ENCODE data around the gene HAUS8.

Gene HAUS8

DNA sequence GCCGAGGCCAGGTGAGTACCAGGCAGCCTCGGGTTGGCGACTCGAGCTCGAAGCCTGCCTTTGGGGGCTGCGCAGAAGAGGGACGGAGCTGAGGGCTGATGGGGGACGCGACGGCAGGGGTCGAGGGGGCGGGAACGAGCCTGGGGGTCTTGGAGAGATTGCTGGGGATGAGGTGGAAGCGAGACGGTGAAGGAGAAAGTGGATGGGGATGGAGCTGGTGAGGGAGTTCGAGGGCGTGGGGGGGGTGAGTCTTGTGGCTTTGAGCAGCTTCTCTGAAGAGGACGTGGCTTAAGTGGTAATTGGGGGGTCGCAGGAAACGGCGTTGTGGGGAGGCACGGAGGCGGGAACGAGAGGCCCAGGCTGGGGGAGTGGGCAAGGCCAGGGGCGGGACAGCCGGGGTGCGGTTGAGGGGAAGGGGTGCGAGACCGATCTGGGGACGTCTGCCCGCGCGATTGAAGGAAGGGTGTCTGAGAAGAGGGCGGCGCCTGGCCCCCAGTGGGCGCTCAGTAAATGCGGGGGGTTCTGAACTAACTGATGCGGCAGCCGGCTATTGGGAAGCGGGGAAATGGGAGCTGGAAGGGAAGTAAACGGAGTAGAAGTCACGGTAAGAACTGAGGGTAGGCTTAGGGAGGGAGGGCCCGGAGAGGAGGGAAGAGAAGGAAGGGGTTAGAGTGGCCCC lies 751 bp upstream of the HAUS8 start:
- DNase-seq (ENCODE audit: low read depth), result peak; percentile 28

DNA sequence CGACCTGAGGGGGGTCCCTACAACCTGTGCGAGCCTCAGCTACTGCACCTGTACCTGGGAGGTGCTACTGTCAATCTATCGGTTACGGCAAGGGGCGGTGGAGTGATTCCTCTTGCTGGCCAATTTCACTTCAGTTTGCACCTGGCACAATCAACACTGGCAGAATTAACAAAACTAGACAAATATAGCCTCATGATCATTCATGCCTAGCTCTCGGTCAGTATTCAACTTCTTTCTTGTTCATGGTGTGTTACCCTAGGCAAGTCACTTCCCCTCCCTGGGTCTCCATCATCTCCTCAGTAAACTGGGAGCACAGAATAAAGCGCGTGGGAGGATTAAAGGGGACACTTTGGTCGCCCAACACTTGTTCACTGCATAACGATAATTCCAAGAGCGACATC lies 618 bp downstream of the HAUS8 start:
- DNase-seq (ENCODE audit: low read depth), result no peak

DNA sequence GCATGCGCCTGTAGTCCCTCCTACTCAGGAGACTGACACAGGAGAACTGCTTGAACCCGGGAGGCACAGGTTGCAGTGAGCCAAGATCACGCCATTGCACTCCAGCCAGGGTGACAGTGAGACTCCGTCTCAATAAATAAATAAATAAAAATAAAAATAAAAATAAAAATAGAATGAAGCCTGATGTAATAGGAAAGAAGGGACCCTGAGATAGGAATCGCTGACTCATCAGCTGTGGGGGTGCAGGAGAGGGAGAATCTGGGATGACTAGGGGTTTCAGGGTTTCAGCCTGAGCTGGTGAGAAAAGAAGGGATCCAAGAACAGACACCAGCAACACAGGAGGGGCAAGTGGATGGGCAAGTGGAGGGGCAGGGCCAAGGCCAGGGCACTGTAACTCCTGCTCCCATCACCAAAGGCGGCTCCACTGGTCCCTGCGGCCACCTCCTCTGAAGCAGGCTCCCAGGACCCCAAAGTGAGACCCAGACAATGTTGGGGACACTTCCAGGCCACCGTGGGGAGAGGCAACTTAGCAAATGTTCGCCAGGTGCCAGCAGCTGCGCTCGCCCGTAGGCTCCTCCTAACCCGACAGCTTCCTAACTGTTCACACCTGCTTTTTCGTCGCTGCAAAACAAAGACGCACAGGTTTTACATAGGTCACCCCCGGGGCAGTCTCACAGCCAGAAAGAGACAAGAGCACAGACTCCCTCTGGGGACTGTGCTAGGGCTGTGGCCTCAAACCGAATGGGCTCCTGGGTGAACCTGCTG lies 1.2 kb downstream of the HAUS8 start:
- no peak for DNase-seq (ENCODE audit: low read depth)

DNA sequence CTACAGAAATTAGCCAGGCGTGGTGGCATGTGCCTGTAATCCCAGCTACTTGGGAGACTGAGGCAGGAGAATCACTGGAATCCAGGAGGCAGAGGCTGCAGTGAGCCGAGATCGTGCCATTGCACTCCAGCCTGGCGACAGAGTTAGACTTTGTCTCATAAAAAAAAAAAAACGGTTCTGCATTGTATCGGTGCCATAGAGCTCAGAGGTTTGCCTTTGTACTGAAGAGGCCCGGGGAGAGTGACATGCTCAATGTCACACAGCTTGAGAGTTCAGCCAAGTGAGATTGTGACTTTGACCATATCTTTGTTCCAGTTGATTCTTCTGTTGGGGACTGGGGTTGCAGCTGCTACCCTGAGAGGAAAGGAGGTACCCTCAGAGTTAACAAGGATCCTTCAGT lies 4.3 kb downstream of the HAUS8 start:
- DNase-seq (ENCODE audit: low read depth), result no peak

DNA sequence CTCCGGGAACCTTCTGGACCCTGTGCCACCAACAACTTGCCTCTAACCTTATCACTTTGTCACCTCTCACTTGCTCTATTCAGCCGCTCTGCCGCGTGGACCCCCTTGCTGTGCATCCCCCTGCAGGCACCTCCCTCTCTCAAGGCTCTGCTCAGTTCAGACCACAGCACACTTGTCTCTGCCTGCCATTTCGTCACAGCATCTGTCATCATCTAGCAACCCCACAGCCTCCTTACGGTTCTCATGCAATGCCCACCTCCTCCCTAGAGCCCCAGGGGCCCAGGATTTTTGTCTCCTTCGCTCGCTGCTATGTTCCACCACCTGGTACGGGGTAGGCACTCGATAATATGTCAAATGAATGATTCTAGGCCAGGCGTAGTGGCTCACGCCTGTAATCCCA lies 4.8 kb downstream of the HAUS8 start:
- no peak for DNase-seq (ENCODE audit: low read depth)

DNA sequence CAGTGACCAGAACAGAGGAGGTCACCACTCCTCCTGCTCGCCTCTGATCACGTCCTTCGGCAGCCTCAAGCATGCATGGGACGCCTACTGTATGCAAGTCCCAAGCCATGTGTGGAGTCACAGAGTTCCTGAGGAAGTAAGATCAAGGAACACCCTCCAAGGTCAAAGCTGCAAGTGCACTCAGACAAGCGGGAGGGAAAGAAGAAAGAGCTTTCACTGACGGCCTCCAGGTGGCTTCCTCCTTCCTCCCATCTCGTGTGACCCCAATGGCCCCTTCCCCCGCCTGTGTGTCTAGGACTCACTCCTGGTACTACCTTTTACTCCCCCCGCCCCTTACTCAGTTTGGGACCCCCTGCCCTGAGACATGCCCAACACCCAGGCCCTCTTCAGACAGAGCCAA lies 6.1 kb downstream of the HAUS8 start:
- DNase-seq (ENCODE audit: low read depth), result no peak

DNA sequence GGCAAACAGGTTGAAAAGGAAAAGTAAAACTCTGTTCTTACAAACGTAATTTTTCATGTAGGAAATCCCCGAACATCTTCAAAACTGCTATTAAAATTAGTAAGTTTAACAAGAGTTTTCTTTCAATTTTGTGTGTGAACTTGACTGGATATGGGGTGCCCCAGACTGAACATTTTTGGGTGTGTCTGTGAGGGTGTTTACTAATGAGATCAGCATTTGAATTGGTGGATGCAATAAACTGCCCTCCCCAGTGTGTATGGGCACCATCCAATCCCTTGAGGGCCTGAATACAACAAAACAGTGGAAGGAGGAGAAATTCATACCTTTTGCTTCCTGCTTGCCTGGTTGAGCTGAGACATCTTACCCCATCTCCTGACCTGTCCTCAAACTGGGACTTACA lies 11.8 kb downstream of the HAUS8 start:
- no peak for DNase-seq (ENCODE audit: low read depth)

DNA sequence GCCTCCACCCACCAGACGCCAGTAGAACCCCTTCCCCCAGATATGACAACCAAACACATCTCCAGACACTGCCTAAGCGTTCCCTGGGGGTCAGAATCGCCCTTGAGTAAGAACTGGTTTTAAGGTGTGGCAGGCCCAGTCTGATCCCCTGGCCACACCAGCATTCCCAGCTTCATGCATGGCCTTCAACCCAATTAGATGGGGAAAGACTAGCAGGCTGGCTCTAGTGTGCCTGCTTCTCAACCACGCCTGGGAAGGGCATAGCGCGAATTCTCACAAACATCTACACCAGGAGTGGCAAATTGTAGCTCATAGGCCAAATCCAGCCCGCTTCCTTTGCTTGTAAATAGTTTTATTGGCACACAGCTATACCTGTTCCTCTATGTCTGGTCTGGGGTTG lies 13.6 kb downstream of the HAUS8 start:
- DNase-seq (ENCODE audit: low read depth), result no peak

DNA sequence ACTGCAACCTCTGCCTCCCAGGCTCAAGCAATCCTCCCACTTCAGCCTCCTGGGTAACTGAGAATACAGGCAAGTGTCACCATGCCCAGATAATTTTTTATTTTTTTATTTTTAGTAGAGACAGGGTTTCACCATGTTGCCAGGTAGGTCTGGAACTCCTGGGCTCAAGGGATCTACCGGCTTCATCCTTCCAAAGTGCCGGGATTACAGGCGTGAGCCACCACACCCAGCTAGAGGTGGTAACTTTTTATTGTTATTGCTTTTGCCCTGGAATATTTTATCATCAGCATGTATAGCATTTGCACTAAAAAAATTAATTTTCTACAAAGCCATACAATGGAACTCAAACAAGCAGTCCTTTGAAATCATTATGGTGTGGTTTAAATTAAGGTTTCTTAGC lies 14.0 kb downstream of the HAUS8 start:
- DNase-seq (ENCODE audit: low read depth), result no peak

DNA sequence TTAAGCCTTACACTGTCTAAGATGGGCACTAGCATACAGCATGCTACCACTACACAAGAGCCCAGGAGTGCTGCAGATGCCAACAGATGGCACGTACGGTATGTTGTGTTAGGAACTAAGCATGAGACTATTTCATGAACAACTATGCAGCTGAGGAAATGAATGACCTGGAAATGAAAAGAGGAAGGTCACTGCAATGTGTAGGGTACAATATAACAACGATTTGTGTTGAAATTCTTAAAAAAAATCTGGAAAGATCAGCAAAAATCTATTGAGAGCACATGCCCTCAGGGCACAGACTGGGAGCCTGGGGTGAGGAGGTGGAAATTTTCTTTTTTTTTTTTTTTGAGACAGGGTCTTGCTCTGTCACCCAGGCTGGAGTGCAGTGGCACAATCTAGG lies 14.4 kb downstream of the HAUS8 start:
- no peak for DNase-seq (ENCODE audit: low read depth)

DNA sequence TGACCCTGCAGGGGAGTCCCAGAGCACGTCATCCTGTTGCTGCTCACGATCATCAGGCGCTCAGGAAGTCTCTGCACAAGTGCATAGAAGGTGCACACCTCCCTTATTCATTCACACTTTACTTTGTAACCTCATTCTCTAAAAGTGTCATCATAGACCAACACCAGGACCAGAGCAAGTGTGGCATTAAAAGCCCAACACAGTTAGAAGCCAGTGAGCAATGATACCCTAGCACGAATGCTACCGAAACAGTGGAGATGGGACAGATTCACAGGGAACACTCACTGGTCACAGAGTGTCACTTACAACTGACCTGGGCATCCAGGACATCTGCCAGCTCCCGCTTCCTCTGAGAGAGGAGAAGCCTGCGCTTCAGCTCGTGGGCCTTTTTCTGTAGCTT lies 17.0 kb downstream of the HAUS8 start:
- DNase-seq (ENCODE audit: low read depth), result no peak

DNA sequence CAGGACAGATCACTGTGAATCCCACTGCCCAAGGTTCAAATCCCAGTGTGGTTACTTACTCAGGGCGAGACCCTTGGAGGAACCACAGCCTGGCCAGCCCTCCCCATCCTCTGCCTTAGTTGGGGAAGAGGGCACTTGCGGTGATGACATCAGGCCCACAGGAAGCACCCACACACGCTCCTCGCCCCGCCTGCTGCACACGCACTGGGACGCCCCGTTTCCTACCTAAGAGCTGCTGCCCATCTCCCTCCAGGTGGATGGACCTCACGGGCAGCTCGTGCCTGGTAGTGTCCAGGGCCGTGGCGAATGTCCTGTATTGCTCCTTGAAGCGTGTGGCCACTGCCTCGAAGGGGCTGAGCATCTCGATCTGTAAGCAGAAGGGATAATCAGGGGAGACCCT lies 19.6 kb downstream of the HAUS8 start:
- no peak for DNase-seq (ENCODE audit: low read depth)

DNA sequence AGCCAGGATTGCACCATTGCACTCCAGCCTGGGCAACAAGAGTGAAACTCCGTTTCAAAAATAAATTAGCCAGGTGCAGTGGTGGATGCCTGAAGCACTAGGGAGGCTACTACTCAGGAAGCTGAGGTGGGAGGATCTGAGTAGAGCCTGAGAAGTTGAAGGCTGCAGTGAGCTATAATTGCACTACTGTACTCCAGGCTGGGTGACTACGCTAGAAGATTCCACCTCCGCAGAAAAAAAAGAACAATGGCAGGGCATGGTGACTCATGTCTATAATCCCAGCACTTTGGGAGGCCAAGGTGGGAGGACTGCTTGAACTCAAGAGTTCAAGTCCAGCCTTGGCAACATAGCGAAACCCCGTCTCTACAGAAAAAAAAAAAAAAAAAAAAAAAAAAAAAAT lies 20.5 kb downstream of the HAUS8 start:
- DNase-seq (ENCODE audit: low read depth), result no peak

DNA sequence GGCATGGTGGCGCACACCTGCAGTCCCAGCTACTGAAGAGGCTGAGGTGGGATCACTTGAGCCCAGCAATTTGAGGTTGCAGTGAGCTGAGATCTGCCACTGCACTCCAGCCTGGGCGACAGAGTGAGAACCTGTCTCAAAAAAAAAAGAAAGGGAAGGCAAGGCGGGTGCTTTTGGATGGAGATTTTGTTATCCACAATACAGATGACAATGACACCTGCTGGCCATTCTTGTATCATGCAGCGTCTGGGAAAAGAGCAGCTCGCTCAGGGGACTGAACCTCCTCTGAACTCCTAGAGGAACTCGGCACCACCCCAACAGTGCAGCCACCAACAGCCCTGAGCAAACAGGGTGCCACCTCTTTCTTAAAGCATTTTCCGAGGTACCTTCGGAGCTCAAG lies 22.8 kb downstream of the HAUS8 start:
- peak; percentile 19 for DNase-seq (ENCODE audit: low read depth)

DNA sequence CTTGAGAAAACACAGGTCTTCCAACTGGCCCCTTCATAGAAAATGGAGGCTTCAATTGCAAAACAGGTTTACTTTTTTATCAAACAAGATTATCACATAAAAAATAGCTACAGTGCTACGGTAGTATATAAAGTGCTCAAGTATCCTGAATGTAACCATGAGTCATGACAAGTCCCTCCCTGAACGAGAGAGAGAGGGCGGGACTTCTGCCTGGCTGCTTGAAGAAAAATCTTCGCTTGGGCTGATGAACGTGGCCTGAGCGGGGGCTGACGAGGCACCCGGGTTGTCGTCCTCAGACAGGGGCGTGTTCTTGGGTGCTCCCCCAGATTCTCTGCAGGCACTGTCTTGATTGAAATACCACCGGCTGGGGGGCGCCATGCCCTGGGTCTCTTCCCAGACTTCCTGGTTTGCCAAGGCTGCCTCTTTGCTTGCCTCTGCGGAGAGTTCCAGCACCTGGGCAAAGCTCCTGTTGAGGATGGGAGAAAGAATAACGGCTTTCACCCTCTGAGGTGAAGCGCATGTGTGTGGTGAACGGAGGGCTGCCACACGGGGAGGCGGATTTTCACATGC lies 25.5 kb downstream of the HAUS8 start:
- DNase-seq (ENCODE audit: low read depth), result no peak

DNA sequence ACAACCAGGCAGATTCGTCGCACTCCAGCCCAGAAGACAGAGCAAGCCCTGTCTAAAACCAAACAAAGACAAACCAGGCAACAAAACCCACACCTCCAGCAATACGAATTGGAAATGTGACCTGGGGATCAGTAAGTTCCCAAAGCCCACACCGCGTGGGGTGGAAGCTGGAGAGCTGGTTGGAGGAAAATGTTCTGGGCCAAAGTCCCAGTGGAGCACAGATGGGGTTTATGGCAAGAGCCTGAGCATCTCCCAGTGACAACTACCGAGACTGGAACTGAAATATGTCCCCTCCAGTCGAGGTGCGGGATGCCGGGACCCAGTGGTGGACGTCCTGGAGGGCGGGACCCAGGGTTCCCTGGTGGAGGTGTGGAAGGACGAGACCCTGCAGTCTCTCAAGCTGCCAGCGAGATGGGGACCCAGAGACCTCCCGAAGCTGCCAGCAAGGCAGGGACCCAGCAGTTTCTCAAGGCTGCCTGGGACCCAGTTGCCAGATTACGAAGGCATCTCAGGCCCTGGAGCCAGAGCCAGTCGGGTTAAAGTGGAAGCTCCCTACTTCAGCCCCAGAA lies 26.3 kb downstream of the HAUS8 start:
- DNase-seq (ENCODE audit: low read depth), result no peak

DNA sequence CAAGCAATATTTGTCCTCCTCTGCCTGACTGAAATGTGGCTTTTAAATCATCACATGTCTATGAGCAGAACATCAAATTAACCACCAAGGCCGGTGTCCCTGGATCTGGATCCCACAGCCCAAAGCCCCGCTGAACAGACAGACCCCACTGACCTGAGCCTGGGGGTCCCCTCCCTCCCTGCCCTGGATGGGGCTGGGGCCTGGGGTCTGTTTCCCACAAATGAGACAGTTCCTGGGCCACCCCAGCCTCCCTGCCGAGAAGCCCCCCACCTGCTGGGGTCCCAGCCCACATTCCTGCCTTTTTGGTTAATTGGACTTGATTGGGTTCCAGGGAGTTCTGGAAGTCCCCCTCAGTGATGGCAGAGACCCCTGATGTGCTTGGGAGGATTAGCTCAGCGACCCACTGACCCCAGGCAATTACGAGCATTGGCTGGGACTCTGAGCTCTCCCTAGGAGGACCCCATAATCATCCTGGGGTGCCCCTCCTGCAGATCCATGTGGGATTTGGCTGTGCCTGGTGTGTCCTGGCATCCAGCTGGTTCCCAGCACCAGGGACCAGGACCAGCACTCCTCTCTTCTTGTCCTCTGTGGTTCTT lies 29.2 kb downstream of the HAUS8 start:
- DNase-seq (ENCODE audit: low read depth), result no peak

DNA sequence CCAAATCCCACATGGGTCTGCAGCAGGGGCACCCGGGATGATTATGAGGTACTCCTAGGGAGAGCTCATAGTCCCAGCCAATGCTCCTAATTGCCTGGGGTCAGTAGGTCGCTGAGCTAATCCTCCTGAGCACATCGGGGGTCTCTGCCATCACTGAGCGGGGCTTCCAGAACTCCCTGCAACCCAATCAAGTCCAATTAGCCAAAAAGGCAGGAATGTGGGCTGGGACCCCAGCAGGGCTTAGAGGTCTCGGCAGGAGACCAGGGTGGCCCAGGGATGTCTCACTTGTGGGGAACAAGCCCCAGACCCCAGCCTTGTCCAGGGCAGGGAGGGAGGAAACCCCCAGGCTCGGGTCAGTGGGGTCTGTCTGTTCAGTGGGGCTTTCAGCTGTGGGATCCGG lies 31.5 kb downstream of the HAUS8 start:
- DNase-seq (ENCODE audit: low read depth), result no peak

DNA sequence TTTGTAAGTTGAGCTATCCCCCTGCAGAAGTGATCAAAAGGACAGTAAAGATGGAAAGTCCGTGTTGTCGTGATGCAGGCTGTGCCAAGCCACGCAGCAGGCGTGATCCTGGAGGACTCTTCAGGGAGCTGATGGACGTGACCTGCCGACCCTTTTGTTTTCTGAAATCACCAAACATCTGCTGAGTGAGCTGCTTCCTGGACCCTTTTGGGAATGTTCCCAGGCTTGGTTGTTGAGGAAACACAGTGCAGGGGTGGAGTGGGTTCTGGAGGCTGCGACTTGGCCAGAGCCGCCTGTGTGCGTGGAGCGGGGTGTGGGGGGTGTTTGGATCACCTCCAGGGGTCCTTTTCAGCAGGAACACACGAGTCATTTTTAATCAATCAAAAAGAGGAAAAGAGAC lies 33.3 kb downstream of the HAUS8 start:
- DNase-seq (ENCODE audit: low read depth), result no peak

DNA sequence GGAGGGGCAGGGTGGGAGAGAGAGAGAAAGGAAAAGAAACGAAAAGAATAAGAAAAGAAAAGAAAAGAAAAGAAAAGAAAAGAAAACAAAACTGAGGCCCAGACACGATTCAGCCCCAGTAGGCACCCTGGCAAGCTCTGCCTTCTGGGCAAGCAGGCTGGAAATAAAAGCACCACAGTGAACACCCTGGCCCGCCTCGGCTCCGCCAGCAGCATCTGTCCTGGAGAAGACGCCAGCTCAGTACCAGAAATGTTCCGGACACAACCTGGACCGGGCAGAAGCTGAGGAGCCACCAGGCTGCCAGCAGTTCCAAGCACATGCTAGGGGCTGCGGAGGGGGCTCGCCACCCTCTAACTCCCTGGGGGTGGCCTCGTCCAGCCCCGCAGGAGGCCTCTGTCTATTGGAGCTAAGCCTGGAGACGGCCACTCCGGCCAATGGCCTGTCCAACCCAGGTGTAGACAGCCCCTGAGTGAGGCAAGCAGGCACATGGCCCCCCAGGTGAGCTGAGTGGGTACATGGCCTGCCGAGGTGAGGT lies 37.2 kb downstream of the HAUS8 start:
- no peak for DNase-seq (ENCODE audit: low read depth)

DNA sequence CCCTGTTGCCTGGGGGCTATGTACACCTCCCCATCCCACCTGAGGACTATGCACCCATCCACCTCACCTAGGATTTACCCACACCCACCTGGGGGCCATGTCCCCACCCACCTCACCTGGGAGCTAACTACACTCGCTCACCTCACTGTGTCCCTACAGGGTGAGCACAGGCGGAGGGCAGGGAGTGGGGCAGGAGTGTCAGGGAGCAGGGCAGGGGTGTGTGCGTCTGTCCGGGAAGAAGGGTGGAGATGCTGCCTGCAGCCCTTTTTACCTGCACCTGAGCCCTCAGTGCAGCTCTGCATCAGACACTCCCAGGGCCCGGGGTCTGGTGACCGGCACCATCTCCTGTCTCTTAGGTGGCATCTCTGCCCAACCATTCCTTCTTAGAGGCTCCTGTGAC lies 38.1 kb downstream of the HAUS8 start:
- no peak for DNase-seq (ENCODE audit: low read depth)

DNA sequence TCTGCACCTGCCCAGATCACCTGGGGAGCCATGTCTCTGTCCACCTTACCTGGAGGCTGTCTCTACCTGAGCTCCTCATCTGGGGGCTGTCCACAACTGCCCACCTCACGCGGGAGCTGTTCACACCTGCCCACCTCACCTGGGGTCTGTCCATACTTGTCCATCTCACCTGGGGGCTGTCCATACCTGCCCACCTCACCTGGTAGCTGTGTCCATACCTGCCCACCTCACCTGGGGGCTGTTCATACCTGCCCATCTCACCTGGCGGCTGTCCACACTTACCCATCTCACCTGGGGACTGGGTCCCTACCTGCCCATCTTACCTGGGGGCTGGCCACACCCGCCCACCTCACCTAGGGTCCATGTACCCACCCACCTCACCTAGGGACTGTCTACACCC lies 38.6 kb downstream of the HAUS8 start:
- DNase-seq (ENCODE audit: low read depth), result no peak

Measured in activated T-cell treated with anti-CD3 and anti-CD28 coated beads for 1 hour (primary cell).